ENCODE results near the gene PIN1.

Gene PIN1

GRCh38 chr19:9857076-9857721, 22.1 kb downstream of the PIN1 start:
- ATAC-seq = no peak

DNA sequence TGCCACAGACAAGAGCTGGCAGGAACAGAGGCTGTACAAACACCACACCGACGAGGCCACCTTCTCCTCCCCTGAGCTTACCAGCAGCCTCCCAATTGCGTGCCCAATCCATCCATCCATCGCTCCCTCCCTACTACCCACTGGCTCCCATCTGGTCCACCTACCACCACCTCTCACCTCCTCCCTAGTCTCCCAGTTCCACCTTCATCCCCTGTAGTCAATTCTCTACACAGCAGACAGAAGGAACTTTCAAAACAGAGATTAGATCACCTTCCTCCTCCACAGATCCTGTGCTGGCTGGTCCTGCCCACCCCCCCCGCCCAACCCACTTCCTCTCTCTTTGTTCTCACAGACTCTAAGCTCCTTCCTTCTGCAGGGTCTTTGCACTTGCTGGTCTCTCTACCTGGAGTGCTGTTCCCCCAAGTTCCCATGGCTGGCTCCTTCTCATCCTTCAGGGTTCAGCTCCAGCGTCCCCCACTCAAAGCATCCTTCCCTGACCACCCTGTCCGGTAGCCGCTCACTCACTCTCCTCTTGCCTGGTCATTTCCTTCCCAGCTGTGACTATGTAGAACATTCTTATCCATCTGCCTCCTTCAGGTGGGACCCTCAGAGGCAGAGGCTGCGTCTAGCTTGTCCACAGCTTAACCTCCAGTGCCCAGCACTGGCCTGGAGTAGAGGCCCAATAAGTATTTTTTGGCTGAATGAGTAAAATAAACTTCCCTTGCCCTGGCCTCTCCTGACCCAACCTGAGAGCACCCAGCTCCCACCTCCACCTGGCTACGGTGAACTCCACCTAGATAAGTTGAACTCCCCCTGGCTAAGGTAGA, 23.0 kb downstream of the PIN1 start:
- ATAC-seq = peak; percentile 71 to 72

GRCh38 chr19:9858766-9859165, 23.6 kb downstream of the PIN1 start:
- ATAC-seq = no peak

- no peak for ATAC-seq
Measured at GRCh38 chr19:9860407-9860806, 25.3 kb downstream of the PIN1 start.

- ATAC-seq = no peak
Measured at GRCh38 chr19:9861503-9861902, 26.4 kb downstream of the PIN1 start.

DNA sequence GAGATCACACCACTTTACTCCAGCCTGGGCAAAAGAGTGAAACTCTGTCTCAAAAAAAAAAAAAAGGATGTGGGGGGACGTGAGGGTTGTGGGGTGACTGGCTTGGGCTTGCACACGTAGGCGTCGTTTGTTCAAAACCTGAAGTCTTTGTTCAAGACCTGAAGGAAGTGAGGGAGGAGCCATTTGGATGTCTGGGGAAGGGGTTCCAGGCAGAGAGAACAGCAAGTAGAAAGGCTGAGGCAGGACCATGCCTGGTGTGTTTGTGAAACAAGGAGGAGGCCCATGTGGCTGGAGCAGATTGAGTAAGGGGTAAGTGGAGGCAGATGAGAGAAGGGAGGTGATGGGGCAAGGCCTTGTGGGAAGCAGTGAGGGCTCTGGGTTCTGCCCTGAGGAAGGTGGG, 27.8 kb downstream of the PIN1 start:
- no peak for ATAC-seq

GRCh38 chr19:9863759-9864158, 28.6 kb downstream of the PIN1 start:
- ATAC-seq = peak in 1 of 2 donors; percentile 66

DNA sequence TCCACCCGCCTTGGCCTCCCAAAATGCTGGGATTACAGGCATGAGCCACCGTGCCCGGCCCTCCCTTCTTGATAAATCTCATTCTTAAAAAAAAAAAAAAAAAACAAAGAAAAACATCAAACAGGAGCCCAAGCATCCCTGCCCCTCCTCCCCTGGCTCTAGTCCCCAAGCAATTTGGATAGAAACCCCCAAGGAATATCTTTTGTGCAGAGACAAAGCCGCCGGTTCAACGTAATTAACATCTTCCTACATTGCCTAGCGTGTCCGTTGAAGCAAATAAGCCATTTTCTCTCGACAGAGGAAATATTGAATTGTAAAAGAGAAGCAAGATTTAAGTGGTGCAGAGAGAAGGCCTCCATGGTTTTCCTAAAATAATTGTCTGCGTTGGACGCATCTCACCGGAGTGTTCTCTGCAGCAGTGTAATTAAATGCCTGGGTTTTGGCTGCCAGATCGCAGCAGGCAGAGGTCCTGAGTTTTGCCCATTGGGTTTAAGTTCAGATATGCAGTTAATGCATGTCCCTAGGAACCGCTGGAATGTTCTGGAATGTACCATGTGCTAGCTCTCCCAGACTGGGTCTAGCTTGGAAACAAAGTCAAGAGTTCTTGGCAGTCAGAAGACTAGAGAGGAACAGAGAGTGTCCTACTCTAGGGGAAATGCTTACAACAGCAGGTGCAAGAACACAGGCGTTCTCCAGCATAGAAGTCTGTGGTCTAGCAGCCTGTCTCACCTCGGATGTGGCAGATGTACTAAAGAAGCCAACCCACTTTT, 30.8 kb downstream of the PIN1 start:
- no peak for ATAC-seq

DNA sequence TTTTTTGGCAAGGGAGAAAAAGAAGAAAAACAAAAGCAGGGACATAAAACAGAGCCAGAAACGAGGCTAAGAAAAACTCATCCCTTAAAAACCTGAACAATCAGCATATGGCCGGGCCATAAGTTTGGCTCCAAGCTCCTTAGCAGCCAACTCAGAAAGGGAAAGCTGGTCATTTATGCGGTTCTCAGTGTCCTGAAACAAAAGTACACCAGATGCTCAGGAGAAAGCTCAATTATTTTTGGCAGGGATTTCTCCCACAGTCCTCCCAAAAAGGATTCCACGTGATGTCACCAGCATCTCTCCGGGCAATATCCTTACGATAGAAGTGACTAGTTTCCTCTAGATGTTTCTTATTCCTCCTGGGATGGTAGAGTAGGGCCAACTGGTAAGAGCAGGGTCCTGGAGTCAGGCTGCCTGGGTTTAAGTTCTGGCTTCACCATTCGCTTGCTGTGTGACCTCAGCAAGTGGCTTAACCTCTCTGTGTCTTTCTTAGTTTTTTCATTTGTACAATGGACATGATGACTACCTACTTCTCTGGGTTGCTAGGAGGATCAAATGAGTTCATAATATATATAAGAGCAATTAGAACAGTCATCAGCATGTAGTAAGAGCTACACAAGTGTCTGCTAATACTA, 34.0 kb downstream of the PIN1 start:
- no peak for ATAC-seq

- no peak for ATAC-seq
Measured at GRCh38 chr19:9871626-9872338, 36.7 kb downstream of the PIN1 start.

DNA sequence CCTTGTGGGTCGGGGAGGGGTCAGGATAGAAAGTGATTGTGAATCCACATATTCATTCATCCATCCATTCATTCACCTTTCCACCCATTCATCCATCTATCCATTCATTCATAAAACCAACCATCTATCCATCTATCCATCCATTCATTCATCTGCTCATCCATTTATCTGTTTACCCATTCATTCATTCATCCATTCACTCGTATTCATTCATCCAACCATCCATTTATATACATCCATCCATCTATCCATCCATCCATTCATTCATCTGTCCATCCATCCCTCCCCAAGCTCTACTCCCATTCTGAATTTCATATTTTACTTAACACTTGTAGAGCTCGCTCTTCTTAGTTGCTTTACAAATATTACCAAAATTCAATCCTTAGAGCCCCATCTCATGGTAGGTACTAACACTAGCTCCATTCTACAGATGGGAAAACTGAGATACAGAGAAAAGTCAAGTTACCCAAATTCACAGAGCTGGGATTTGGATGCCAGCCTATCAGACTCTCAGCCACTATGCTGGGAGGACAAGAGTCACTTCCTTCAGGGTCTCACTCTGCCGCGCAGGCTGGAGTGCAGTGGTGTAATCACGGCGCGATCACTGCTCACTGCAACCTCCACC, 37.6 kb downstream of the PIN1 start:
- no peak for ATAC-seq

DNA sequence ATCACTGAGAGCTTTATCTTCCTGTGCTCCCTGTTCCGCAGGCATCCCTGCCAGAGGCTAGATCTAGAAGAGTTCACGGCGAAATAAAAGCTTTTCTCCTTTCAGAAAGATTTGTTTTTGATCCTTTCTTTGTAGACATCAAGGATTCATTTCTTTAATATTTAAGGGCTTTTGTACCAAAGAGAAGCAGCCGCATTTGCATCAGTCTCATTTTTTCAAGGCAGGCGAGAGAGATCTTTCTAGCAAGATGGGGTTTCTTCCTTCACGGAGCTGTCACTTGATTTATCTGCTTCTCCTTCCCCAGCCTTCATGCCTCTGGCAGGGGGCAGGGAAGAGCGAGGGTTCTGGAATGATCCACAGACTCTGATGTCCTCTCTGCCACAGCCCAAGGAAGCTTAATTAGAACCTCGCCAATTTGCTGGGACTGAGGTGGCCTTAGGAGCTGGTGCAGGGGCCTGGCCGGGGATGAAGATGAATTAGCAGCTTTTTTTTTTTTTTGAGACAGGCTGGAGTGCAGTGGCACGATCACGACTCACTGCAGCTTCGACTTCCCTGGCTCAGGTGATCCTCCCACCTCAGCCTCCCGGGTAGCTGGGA, 40.0 kb downstream of the PIN1 start:
- ATAC-seq = no peak

DNA sequence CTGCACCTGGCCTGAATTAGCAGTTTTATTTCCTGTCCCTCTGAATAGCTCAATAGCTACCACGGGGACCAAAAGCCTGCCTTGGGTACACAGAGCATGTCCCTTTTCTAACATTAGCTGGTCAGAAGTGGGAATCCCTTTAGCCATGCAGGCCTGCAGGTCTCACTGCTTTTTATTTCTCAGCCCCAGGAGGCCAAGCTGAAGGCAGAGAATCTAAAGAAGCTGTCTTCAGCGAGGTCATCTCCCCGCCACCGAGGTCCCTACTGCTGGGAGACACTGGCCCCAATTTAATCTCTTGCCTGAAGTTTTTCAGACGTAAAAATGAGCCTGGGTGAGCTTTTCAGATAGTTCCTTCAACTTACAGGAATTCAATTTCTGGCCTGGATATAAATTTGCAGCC, 40.7 kb downstream of the PIN1 start:
- no peak for ATAC-seq

DNA sequence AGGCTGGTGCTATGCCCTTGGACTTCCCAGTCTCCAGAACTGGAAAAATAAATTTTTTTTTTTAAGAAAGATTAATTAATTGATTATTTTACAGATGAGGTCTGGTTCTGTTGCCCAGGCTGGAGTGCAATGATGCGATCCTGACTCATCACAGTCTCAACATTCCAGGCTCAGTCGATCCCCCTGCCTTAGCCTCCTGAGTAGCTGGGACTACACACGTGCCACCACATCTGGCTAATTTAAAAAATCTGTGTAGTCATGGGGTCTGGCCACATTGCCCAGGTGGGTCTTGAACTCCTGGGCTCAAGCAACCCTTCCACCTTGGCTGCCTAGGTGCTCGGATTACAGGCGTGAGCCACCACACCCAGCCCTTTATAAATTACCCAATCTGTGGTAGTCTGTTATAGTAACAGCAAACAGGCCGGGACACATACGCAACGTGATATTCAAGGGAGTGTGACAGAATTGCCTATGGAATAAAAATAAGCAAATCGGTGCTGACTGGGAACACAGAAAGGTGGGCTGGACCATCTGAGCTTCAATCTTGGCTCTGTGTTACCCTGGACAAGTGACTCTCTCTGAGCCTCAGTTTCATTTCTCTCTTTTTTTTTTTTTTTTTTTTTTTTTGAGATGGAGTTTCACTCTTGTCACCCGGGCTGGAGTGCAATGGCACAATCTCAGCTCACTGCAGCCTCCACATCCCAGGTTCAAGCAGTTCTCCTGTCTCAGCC, 42.8 kb downstream of the PIN1 start:
- ATAC-seq = no peak

DNA sequence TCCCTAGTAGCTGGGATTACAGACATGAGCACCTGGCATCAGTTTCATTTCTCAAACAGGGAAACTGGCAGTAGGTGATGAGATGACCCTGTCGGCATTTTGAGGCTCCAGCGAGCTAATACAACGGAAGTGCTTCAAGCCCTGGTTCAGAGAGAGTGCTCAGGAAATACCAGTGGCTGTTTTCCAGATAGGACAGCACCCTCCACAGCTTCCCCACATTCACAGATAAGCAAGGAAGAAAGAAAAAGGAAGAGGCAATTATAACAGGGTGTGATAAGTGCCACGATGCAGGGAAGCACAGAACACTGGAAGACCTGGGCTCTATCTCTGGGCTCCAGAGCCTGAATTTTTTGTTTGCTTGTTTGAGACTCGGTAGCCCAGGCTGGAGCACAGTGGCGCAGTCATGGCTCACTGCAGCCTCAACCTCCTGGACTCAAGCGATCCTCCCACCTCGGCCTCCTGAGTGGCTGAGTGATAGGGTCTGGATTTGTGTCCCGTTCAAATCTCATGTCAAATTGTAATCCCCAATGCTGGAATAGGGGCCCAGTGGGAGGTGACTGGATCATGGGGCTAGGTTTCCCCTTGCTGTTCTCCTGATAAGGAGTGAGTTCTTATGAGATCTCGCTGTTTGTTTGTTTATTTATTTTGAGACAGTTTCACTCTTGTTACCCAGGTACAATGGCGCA, 43.5 kb downstream of the PIN1 start:
- no peak for ATAC-seq

DNA sequence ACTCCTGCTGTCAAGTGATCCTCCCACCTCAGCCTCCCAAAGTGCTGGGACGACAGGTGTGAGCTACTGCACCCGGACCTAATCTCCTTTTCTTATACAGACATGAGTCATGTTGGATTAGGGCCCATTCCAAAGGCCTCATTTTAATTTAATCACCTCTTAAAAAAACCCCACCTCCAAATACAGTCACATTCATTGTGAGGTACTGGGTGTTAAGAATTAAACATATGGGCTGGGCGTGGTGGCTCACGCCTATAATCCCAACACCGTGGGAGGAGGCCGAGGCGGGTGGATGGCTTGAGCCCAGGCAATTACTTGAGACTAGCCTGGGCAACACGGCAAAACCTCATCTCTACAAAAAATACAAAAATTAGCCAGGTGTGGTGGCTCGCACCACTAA, 46.6 kb downstream of the PIN1 start:
- no peak for ATAC-seq

GRCh38 chr19:9883231-9883758, 48.2 kb downstream of the PIN1 start:
- no peak for ATAC-seq

DNA sequence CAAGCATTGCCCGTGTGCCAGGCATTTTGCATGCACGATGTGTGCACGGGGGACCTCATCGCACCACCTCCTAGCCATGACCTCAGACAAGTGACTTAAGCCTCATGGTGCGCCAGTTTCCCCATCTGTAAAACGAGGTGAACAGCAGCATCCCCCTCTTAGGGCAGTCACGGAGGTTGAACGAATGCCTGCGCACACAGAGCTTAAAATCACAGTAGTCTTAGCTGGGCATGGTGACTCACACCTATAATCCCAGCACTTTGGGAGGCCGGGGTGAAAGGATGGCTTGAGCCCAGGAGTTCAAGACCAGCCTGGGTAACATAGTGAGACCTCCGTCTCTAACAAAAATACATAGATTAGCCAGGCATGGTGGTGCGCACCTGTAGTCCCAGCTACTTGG, 48.6 kb downstream of the PIN1 start:
- no peak for ATAC-seq

DNA sequence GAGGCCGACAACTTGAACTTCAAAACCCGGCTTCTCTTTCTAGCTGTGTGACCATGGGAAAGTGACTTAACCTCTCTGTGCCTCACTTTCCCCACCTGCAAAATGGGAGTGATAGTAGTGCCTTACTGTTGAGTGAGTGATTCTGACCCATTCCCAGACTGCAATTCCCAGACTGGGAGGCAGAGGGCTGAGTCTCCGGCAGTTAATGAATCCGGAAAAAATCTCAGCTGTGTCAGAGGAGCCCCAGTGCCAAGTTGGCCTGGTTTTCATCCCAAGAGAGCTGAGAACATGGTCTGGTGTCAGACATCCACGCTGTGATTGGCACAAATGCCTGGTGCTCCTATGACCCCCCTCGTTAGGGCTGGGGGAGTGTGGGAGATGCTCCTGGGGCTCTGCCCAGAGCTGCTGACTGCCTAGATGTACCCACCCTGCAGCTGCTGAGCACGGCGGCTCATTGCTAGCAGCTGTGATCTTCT, 50.0 kb downstream of the PIN1 start:
- no peak for ATAC-seq

Measured in activated CD4-positive, CD25-positive, alpha-beta regulatory T cell treated with anti-CD3 and anti-CD28 coated beads, Interleukin-2, amount 50 U/mL, for 24 hours (primary cell).